ENCODE measurements around the gene TAS2R16. TPM values are rescaled to one million over a fixed set of nuclear protein-coding genes. Genes with fewer than 3 reads are reported as not detected.

The TAS2R16 gene
- total RNA-seq, 1 donor from 2014 or later: not detected

- Mint-ChIP-seq H3K4me1 (no peaks in the 10 kb centered on the region), H3K36me3 (no peaks in the 10 kb centered on the region), H3K27me3 (ENCODE audit: low read depth) (no peaks in the 10 kb centered on the region), H3K4me3 (no peak overlapping the region), H3K27ac (no peak overlapping the region), H3K9me3 (peaks cover 4% of the 10 kb centered on the region)
- DNase-seq (ENCODE audit: low spot score in 2 of 2, unreplicated experiment in 2 of 2): no peak
- TF ChIP-seq, protein P1, sequence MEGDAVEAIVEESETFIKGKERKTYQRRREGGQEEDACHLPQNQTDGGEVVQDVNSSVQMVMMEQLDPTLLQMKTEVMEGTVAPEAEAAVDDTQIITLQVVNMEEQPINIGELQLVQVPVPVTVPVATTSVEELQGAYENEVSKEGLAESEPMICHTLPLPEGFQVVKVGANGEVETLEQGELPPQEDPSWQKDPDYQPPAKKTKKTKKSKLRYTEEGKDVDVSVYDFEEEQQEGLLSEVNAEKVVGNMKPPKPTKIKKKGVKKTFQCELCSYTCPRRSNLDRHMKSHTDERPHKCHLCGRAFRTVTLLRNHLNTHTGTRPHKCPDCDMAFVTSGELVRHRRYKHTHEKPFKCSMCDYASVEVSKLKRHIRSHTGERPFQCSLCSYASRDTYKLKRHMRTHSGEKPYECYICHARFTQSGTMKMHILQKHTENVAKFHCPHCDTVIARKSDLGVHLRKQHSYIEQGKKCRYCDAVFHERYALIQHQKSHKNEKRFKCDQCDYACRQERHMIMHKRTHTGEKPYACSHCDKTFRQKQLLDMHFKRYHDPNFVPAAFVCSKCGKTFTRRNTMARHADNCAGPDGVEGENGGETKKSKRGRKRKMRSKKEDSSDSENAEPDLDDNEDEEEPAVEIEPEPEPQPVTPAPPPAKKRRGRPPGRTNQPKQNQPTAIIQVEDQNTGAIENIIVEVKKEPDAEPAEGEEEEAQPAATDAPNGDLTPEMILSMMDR (IDR thresholded peaks at IDR 0.05; ENCODE audit: unreplicated experiment): no peak
These were observed 20.2 kb downstream of the TAS2R16 start for GRCh38 chr7:122975341-122975740.

DNA sequence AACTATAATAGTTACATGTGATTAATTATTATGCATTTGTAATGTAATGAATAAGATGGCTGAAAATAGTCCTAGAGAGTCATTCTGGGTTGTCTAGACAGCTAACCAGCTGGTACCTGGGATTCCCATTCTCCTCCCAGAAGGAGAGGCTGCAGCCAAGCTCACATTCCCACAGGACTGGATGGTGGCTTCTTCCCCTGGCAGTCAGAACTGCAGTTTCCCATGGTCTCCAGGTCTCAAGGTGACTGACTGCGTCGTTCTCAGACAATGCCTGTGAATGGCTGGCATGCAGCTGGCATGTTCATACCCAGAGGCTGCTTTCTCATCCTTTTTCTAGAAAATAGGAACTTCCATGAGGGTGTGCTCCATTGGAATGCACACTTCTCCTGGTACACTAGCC, 21.3 kb downstream of the TAS2R16 start:
- no peak overlapping the region for H3K27ac Mint-ChIP-seq
- DNase-seq (ENCODE audit: low spot score in 2 of 2, unreplicated experiment in 2 of 2): no peak
- H3K9me3 Mint-ChIP-seq: peaks cover 4% of the 10 kb centered on the region
- TF ChIP-seq, protein P1 (IDR thresholded peaks at IDR 0.05; ENCODE audit: unreplicated experiment): no peak
- H3K36me3 Mint-ChIP-seq: no peaks in the 10 kb centered on the region
- no peaks in the 10 kb centered on the region for H3K4me1 Mint-ChIP-seq
- H3K4me3 Mint-ChIP-seq: no peak overlapping the region
- H3K27me3 Mint-ChIP-seq (ENCODE audit: low read depth): no peaks in the 10 kb centered on the region

DNA sequence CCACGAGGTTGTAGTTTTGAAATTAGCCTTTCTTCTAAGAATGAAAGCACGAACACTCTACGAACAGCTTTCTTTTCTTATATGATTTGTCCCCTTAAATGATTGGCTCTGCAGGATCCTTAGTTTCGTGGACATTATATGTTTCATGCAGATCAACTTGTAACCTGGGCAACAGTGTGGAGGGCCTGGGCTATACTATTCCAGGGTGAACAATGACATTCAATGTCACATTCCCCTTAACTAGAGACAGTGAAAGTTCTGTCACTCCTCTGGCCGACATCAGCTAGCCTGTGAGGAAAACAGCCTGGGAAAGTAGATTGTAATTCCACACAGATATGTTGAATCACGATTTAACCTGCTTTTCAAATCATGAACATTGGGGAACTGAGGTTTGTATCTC, 23.4 kb downstream of the TAS2R16 start:
- Mint-ChIP-seq H3K9me3 (peaks cover under 1% of the 10 kb centered on the region), H3K27ac (no peak overlapping the region), H3K4me3 (no peak overlapping the region)

DNA sequence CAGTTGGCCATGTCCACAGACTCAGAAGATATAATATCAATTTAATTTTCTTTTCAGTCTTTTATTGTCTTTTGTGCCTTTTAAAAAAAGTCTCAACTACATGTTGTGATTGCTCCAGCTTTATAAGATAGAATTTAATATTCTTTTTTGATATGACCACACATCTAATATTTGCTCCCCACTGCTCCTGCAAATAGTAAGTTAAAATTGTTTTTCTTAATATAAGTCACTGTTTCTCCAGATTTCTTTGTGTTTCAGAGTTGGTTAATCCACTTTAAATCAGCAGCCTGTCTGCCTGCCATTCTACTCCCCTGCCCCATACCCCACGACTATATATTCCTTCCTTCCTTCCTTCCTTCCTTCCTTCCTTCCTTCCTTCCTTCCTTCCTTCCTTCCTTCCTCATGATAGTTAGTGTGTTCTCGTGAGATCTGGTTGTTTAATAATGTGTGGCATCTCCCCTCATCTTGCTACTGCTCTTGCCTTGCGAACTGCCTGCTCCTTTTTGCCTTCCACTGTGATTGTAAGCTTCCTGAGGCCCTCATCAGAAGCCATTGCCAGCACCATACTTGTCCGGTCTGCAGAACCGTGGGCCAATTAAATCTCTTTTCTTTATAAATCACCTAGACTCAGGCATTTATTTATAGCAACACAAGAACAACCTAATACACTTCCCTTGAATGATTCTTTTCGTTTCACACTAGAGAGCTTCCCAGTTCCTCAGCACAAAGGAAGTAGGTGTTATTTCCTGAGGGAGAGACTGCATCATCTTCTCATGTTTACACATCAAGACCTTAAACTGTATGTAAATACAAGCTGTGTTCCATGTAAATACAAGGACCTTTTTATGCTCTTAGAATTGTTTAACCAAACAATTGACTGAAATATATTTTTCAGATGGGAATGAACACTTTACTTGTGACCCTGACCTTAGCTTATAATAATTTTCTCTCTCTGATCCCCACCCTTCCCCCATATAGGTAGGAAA, 24.5 kb downstream of the TAS2R16 start:
- DNase-seq (ENCODE audit: low spot score in 2 of 2, unreplicated experiment in 2 of 2): no peak
- H3K36me3 Mint-ChIP-seq: no peaks in the 10 kb centered on the region
- H3K4me3 Mint-ChIP-seq: no peak overlapping the region
- no peaks in the 10 kb centered on the region for H3K4me1 Mint-ChIP-seq
- H3K9me3 Mint-ChIP-seq: no peaks in the 10 kb centered on the region
- H3K27me3 Mint-ChIP-seq (ENCODE audit: low read depth): no peaks in the 10 kb centered on the region
- H3K27ac Mint-ChIP-seq: no peak overlapping the region
- TF ChIP-seq, protein P1 (IDR thresholded peaks at IDR 0.05; ENCODE audit: unreplicated experiment): no peak

More for the DNA sequence above, 23.4 kb downstream of the TAS2R16 start:
- no peaks in the 10 kb centered on the region for H3K36me3 Mint-ChIP-seq
- no peaks in the 10 kb centered on the region for H3K4me1 Mint-ChIP-seq
- DNase-seq (ENCODE audit: low spot score in 2 of 2, unreplicated experiment in 2 of 2): no peak
- TF ChIP-seq, protein P1 (IDR thresholded peaks at IDR 0.05; ENCODE audit: unreplicated experiment): no peak
- no peaks in the 10 kb centered on the region for H3K27me3 Mint-ChIP-seq (ENCODE audit: low read depth)

- TF ChIP-seq, protein P1 (IDR thresholded peaks at IDR 0.05; ENCODE audit: unreplicated experiment): no peak
- no peaks in the 10 kb centered on the region for H3K36me3 Mint-ChIP-seq
- H3K4me1 Mint-ChIP-seq: peaks cover 1% of the 10 kb centered on the region
These were observed 27.1 kb downstream of the TAS2R16 start for GRCh38 chr7:122968389-122968788.

More at GRCh38 chr7:122968389-122968788, 27.1 kb downstream of the TAS2R16 start:
- DNase-seq (ENCODE audit: low spot score in 2 of 2, unreplicated experiment in 2 of 2): no peak
- Mint-ChIP-seq H3K9me3 (no peaks in the 10 kb centered on the region), H3K27ac (no peak overlapping the region), H3K27me3 (ENCODE audit: low read depth) (no peaks in the 10 kb centered on the region), H3K4me3 (no peak overlapping the region)
